ENCODE results near the gene TRIM65. TPM values are rescaled to one million over a fixed set of nuclear protein-coding genes. Genes with fewer than 3 reads are reported as not detected.

TRIM65 gene, protein sequence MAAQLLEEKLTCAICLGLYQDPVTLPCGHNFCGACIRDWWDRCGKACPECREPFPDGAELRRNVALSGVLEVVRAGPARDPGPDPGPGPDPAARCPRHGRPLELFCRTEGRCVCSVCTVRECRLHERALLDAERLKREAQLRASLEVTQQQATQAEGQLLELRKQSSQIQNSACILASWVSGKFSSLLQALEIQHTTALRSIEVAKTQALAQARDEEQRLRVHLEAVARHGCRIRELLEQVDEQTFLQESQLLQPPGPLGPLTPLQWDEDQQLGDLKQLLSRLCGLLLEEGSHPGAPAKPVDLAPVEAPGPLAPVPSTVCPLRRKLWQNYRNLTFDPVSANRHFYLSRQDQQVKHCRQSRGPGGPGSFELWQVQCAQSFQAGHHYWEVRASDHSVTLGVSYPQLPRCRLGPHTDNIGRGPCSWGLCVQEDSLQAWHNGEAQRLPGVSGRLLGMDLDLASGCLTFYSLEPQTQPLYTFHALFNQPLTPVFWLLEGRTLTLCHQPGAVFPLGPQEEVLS
- total RNA-seq (10 to 100 TPM; 11.7 to 18.4 TPM), polyA plus RNA-seq (ENCODE audit: insufficient read length in 2 of 2) (10 to 100 TPM; 17.7 to 24.8 TPM)
- long read RNA-seq, donor 1, partial matches to known transcripts: 0 of 6 reads
- long read RNA-seq, donor 1, other reads (novel, unspliced or antisense): 0 of 6 reads
- long read RNA-seq, donor 2: 0 reads
- long read RNA-seq, donor 3, partial matches to known transcripts: 0 of 1 reads
- long read RNA-seq, donor 3, other reads (novel, unspliced or antisense): 0 of 1 reads
- long read RNA-seq, donor 4, partial matches to known transcripts: 0 of 2 reads
- long read RNA-seq, donor 4, other reads (novel, unspliced or antisense): 0 of 2 reads

DNA sequence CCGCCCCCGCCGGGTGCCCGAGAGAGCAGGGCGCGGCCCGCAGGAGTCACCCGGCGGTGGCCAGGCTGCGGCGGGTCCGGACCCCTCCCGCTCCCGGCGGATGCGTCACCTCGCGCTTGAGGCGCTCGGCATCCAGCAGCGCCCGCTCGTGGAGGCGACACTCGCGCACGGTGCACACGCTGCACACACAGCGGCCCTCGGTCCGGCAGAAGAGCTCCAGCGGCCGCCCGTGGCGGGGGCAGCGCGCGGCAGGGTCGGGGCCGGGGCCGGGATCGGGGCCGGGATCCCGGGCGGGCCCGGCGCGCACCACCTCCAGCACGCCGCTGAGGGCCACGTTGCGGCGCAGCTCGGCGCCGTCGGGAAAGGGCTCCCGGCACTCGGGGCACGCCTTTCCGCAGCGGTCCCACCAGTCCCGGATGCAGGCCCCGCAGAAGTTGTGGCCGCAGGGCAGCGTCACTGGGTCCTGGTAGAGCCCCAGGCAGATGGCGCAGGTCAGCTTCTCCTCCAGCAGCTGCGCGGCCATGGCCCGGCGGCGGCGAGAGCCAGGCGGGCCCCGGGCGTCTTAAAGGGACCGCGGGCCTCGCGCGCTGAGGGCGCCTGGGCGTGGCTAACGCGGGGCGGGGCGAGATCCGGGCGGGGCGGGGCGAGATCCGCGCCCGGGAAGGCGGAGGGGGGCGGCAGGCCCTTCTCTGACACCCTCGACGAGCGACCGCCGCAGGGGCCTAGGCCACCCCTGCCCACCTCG is at the start of gene TRIM65:
Gene TRIM65, minus strand, starts transcription at position 537 of the 745 bp plus-strand sequence. Its CDS starts 14 bp downstream, at position 523.
- Histone ChIP-seq H3K4me3 (ENCODE audit: low read depth, low read length) (peak within 1 kb of the TSS; percentile 62), H3K4me1 (ENCODE audit: control insufficient read depth, insufficient read depth, low read length) (peaks cover 51% of the 10 kb centered on the region), H3K36me3 (ENCODE audit: control insufficient read depth, insufficient read depth, low read length) (peaks cover 78% of the 10 kb centered on the region), H3K27me3 (ENCODE audit: control insufficient read depth, insufficient read depth, low read length) (no peaks in the 10 kb centered on the region), H3K27ac (ENCODE audit: low read depth, low read length) (peak within 1 kb of the TSS; percentile 92), H3K9me3 (ENCODE audit: control insufficient read depth, insufficient read depth, low read length) (no peaks in the 10 kb centered on the region)
- under 1% methylated on average over 102 of the region's 102 CpGs for WGBS (ENCODE audit: insufficient coverage)
- DNase-seq (ENCODE audit: low read depth in 4 of 6, low spot score in 6 of 6): peak in 3 of 6 donors; percentile 66 to 92 (median 87)

DNA sequence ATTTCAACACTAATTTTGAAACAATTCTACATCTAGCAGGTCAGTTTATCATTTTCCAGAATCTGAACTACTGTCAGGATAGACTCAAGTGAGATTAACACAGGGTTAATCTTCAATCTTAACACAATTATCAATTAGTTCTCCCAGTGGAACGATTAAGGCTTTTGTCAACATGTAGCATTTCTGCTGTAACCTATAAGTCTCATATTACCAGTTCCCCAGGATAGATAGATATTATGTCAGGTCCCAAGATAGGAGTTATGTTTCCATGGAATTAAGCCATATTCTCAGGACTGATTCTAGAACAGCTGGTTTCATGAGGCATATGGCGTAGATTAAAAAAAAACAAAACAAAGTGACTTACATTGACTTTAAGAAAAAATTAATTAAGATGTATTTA is 48.5 kb upstream of the TRIM65 start:
- H3K27ac ChIP-seq (ENCODE audit: low read depth, low read length): no peak overlapping the region
- H3K9me3 ChIP-seq (ENCODE audit: control insufficient read depth, insufficient read depth, low read length): no peaks in the 10 kb centered on the region
- H3K36me3 ChIP-seq (ENCODE audit: control insufficient read depth, insufficient read depth, low read length): peaks cover 38% of the 10 kb centered on the region
- H3K4me3 ChIP-seq (ENCODE audit: low read depth, low read length): no peak overlapping the region
- no peaks in the 10 kb centered on the region for H3K27me3 ChIP-seq (ENCODE audit: control insufficient read depth, insufficient read depth, low read length)
- peak in 1 of 6 donors; percentile 61 for DNase-seq (ENCODE audit: low read depth in 4 of 6, low spot score in 6 of 6)
- no CpG with 5 or more reads among the region's 2 CpGs for WGBS (ENCODE audit: insufficient coverage)
- peaks cover 8% of the 10 kb centered on the region for H3K4me1 ChIP-seq (ENCODE audit: control insufficient read depth, insufficient read depth, low read length)

DNA sequence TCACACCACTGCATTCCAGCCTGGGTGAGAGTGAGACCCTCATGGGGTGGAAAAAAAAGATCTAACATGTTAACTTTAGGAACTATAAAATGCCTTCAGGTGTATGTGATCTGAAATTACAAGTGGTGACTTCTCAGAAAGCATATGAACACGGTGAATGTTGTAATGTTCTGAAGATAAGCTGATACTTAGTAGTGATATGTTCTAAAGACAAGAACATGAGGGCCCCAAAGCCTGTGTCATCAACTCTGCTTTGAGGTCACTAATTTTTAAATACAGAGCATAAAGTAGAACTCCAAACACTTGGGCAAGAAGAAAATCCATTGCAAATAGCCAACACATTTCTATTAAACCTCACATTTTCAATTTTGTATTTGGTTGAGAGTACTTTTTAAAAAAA is 46.7 kb upstream of the TRIM65 start:
- Histone ChIP-seq H3K4me1 (ENCODE audit: control insufficient read depth, insufficient read depth, low read length) (peaks cover 11% of the 10 kb centered on the region), H3K4me3 (ENCODE audit: low read depth, low read length) (no peak overlapping the region), H3K36me3 (ENCODE audit: control insufficient read depth, insufficient read depth, low read length) (peaks cover 21% of the 10 kb centered on the region), H3K27me3 (ENCODE audit: control insufficient read depth, insufficient read depth, low read length) (no peaks in the 10 kb centered on the region), H3K27ac (ENCODE audit: low read depth, low read length) (no peak overlapping the region), H3K9me3 (ENCODE audit: control insufficient read depth, insufficient read depth, low read length) (no peaks in the 10 kb centered on the region)
- 100% methylated on average over 1 of the region's 1 CpG for WGBS (ENCODE audit: insufficient coverage)
- DNase-seq (ENCODE audit: low read depth in 4 of 6, low spot score in 6 of 6): no peak

DNA sequence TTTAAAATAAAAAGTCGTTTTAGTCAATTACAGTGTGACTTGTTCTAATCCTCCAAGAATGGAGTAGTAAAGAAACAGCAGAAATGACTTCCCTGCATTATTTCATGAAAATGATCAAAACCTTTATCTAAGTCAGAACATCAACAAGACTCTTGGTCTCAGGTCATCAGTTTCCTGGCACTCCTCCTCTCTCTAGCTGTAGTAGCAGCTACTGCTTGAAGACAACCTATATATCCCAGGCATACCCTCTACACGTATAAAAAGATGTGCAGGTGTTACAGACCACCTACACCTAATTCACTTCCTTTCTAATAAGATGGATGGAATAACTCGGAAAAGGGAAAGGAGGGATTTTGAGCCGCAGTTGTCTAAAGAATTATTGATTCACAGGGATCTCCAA is 45.7 kb upstream of the TRIM65 start:
- Histone ChIP-seq H3K27ac (ENCODE audit: low read depth, low read length) (no peak overlapping the region), H3K9me3 (ENCODE audit: control insufficient read depth, insufficient read depth, low read length) (no peaks in the 10 kb centered on the region), H3K27me3 (ENCODE audit: control insufficient read depth, insufficient read depth, low read length) (no peaks in the 10 kb centered on the region), H3K36me3 (ENCODE audit: control insufficient read depth, insufficient read depth, low read length) (peaks cover 12% of the 10 kb centered on the region), H3K4me1 (ENCODE audit: control insufficient read depth, insufficient read depth, low read length) (peaks cover 11% of the 10 kb centered on the region), H3K4me3 (ENCODE audit: low read depth, low read length) (no peak overlapping the region)
- no peak for DNase-seq (ENCODE audit: low read depth in 4 of 6, low spot score in 6 of 6)
- no CpG with 5 or more reads among the region's 4 CpGs for WGBS (ENCODE audit: insufficient coverage)

DNA sequence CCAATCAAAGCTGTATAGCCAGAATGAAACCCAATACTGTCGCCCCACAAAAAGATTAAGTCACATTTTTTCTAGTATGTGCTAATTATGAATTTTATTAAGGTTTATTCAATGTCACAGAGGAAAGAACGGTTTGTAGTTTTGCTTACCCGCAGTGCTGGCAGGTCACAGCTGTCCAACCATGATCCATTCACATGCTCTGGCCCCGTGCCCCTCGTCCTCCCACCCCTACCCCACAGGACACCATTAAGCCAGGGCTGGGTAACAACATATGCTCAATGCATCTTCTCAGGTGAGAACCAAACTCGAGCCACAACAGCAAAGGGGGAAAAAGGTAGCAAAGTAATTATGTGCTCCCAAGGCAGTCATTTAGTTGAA is 44.7 kb upstream of the TRIM65 start:
- H3K9me3 ChIP-seq (ENCODE audit: control insufficient read depth, insufficient read depth, low read length): no peaks in the 10 kb centered on the region
- DNase-seq (ENCODE audit: low read depth in 4 of 6, low spot score in 6 of 6): no peak
- H3K27me3 ChIP-seq (ENCODE audit: control insufficient read depth, insufficient read depth, low read length): no peaks in the 10 kb centered on the region
- H3K27ac ChIP-seq (ENCODE audit: low read depth, low read length): no peak overlapping the region
- H3K4me1 ChIP-seq (ENCODE audit: control insufficient read depth, insufficient read depth, low read length): peaks cover 11% of the 10 kb centered on the region
- H3K36me3 ChIP-seq (ENCODE audit: control insufficient read depth, insufficient read depth, low read length): peaks cover 3% of the 10 kb centered on the region
- WGBS (ENCODE audit: insufficient coverage): no CpG with 5 or more reads among the region's 6 CpGs
- H3K4me3 ChIP-seq (ENCODE audit: low read depth, low read length): peak overlapping the region; percentile 72

DNA sequence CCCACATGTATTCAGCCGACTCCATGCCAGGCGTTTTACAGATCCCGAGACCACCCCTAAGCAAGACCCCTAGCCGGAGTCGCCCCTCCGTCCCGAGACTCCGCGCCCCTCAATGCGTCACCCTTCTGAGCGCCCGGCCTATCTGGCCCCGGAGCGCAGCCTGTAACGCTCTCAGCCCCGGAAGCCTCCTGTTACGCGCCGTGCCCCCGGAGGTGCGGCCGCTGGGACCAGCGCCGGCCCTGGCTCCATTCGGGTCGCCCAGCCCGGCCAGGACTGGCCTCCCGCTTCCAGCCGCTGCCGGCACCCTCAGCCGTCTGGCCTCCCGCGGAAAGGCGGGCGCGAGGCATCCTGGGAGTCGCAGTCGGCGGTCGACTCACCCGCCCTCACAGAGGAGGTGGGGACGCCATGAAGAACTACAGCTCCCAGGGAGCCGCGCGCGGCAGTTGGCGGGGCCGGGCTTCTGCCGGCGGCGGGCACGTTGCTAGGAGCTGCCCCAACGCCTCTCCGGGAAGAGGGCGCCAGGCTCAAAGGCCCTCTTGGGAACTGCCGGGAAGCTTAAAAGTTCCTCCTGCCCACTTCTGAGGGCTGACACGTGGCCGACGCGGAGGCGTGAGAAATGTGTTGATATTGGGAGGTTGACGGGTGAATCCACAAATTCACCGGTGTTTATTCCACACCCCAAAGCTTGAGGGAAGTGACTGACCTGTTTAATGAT is 44.1 kb upstream of the TRIM65 start, which contains the start of gene FBF1:
Gene FBF1, minus strand, starts transcription at position 316 of the 715 bp plus-strand sequence. CDS start 2,893 bp downstream, outside the sequence.
- WGBS (ENCODE audit: insufficient coverage): under 1% methylated on average over 56 of the region's 63 CpGs
- H3K27ac ChIP-seq (ENCODE audit: low read depth, low read length): no peak within 1 kb of the TSS
- H3K27me3 ChIP-seq (ENCODE audit: control insufficient read depth, insufficient read depth, low read length): no peaks in the 10 kb centered on the region
- H3K4me1 ChIP-seq (ENCODE audit: control insufficient read depth, insufficient read depth, low read length): peaks cover 11% of the 10 kb centered on the region
- no peaks in the 10 kb centered on the region for H3K9me3 ChIP-seq (ENCODE audit: control insufficient read depth, insufficient read depth, low read length)
- peak; percentile 72 to 97 (median 88) for DNase-seq (ENCODE audit: low read depth in 4 of 6, low spot score in 6 of 6)
- peak within 1 kb of the TSS; percentile 72 for H3K4me3 ChIP-seq (ENCODE audit: low read depth, low read length)
- H3K36me3 ChIP-seq (ENCODE audit: control insufficient read depth, insufficient read depth, low read length): peaks cover 3% of the 10 kb centered on the region

DNA sequence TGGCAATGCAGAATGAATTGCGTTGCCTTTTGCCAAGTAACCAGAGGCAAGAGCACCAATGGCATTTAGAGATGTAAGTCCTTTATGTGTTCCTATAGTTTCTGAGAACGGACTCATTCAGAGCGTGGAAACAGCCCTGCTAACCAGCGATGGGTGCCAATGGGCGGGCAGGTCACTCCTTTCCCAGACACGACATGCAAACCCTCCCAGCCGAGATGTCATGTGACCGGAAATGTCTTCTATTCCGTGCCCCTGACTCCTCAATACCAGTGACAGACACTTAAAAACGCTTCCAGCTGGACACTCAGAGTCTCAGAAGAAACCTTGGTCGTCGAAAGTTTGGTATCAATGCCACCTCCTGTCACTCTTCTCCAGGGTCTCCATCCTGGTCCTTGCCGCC is 40.9 kb upstream of the TRIM65 start:
- H3K36me3 ChIP-seq (ENCODE audit: control insufficient read depth, insufficient read depth, low read length): no peaks in the 10 kb centered on the region
- no peaks in the 10 kb centered on the region for H3K9me3 ChIP-seq (ENCODE audit: control insufficient read depth, insufficient read depth, low read length)
- no peaks in the 10 kb centered on the region for H3K27me3 ChIP-seq (ENCODE audit: control insufficient read depth, insufficient read depth, low read length)
- 85% methylated on average over 12 of the region's 13 CpGs for WGBS (ENCODE audit: insufficient coverage)
- no peak overlapping the region for H3K4me3 ChIP-seq (ENCODE audit: low read depth, low read length)
- H3K27ac ChIP-seq (ENCODE audit: low read depth, low read length): no peak overlapping the region
- no peak for DNase-seq (ENCODE audit: low read depth in 4 of 6, low spot score in 6 of 6)
- peaks cover 11% of the 10 kb centered on the region for H3K4me1 ChIP-seq (ENCODE audit: control insufficient read depth, insufficient read depth, low read length)

DNA sequence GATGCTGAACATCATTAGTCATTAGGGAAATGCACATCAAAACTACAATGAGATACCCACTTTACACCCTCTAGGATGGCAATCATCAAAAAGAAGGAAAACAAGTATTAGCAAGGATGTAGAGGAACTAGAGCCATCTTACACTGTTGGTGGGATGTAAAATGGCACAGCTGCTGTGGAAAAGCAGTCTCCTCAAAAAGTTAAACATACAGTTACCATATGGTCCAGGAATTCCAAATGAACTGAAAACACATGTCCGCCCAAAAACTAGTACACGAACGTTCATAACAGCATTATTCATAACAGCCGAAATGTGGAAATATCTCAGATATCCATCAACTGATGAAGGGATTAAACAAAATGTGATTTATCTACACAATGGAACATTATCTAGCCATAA is 37.1 kb upstream of the TRIM65 start:
- H3K4me1 ChIP-seq (ENCODE audit: control insufficient read depth, insufficient read depth, low read length): no peaks in the 10 kb centered on the region
- no peaks in the 10 kb centered on the region for H3K9me3 ChIP-seq (ENCODE audit: control insufficient read depth, insufficient read depth, low read length)
- no CpG with 5 or more reads among the region's 4 CpGs for WGBS (ENCODE audit: insufficient coverage)
- H3K27ac ChIP-seq (ENCODE audit: low read depth, low read length): no peak overlapping the region
- H3K4me3 ChIP-seq (ENCODE audit: low read depth, low read length): no peak overlapping the region
- no peaks in the 10 kb centered on the region for H3K27me3 ChIP-seq (ENCODE audit: control insufficient read depth, insufficient read depth, low read length)
- peak in 1 of 6 donors; percentile 6 for DNase-seq (ENCODE audit: low read depth in 4 of 6, low spot score in 6 of 6)
- peaks cover 16% of the 10 kb centered on the region for H3K36me3 ChIP-seq (ENCODE audit: control insufficient read depth, insufficient read depth, low read length)

DNA sequence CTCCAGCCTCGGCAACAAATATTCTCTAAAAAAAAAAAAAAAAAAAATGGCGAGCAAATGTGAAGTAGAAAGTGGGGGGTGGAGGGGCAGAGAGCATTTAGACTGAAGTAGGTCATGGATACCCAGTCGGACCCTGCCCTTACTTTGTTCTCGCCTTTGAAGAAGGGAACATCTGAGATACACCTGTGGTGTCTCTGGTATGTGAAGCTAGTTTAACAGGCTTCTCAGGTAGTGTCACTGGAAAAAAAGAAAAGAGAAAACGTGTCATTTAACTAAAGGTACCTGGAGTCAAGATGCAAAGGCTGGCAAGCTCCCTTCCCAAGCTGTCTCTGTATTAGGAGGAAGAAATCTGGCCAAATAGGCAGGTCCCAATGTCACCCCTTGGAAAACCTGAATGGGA is 36.1 kb upstream of the TRIM65 start:
- Histone ChIP-seq H3K4me1 (ENCODE audit: control insufficient read depth, insufficient read depth, low read length) (no peaks in the 10 kb centered on the region), H3K9me3 (ENCODE audit: control insufficient read depth, insufficient read depth, low read length) (no peaks in the 10 kb centered on the region), H3K27ac (ENCODE audit: low read depth, low read length) (no peak overlapping the region), H3K4me3 (ENCODE audit: low read depth, low read length) (no peak overlapping the region), H3K27me3 (ENCODE audit: control insufficient read depth, insufficient read depth, low read length) (no peaks in the 10 kb centered on the region), H3K36me3 (ENCODE audit: control insufficient read depth, insufficient read depth, low read length) (peaks cover 18% of the 10 kb centered on the region)
- WGBS (ENCODE audit: insufficient coverage): 93% methylated on average over 3 of the region's 5 CpGs
- no peak for DNase-seq (ENCODE audit: low read depth in 4 of 6, low spot score in 6 of 6)
